Immature natural killer cell (primary cell): ENCODE data around the gene MYBPHL. TPM values are rescaled to one million over a fixed set of nuclear protein-coding genes. Genes with fewer than 3 reads are reported as not detected.

Source experiments
- DNase-seq, 3 donors: peaks; one replicate each; pipeline ENCODE4 v3.0.0; 2022; ENCODE audit warnings: mixed read lengths in 1 of 3
- H3K27ac Mint-ChIP-seq, 6 donors: one replicate each; pipeline ENCODE4 v1.8.0; 2020; ENCODE audit warnings: mixed read lengths in 6 of 6, mild to moderate bottlenecking in 5 of 6, inconsistent platforms in 4 of 6, moderate library complexity in 3 of 6
- H3K27me3 Mint-ChIP-seq, 3 donors: one replicate each; pipeline ENCODE4 v1.8.0; 2020 to 2021; ENCODE audit warnings: low read depth in 3 of 3, mild to moderate bottlenecking in 3 of 3, mixed read lengths in 3 of 3, moderate library complexity in 3 of 3, inconsistent platforms in 1 of 3
- H3K36me3 Mint-ChIP-seq, 3 donors: one replicate each; pipeline ENCODE4 v1.8.0; 2020; ENCODE audit warnings: mixed read lengths in 3 of 3, inconsistent platforms in 2 of 3, mild to moderate bottlenecking in 2 of 3
- H3K4me1 Mint-ChIP-seq, 2 donors: one replicate each; pipeline ENCODE4 v1.8.0; 2020; ENCODE audit warnings: inconsistent platforms in 2 of 2, mild to moderate bottlenecking in 2 of 2, mixed read lengths in 2 of 2, moderate library complexity in 1 of 2
- H3K4me3 Mint-ChIP-seq, 5 donors: one replicate each; pipeline ENCODE4 v1.8.0; 2020; ENCODE audit warnings: mild to moderate bottlenecking in 5 of 5, mixed read lengths in 5 of 5, inconsistent platforms in 3 of 5, moderate library complexity in 3 of 5
- H3K9me3 Mint-ChIP-seq, 6 donors: one replicate each; pipeline ENCODE4 v1.8.0; 2020; ENCODE audit warnings: mild to moderate bottlenecking in 6 of 6, mixed read lengths in 6 of 6, inconsistent platforms in 4 of 6, moderate library complexity in 3 of 6
- polyA plus RNA-seq, 3 donors: library from polyadenylated mRNA; unstranded; fragments of 300-500 nt; fragmentation: Illumina TruSeq; gene quantifications; one replicate each; pipeline ENCODE4 v1.2.3, GENCODE V29; 2021

Gene MYBPHL
- polyA plus RNA-seq, result not detected

GRCh38 chr1:109306832-109307273, at the start of gene MYBPHL:
TSS of gene MYBPHL (minus strand) at chr1:109307011. CDS start at chr1:109306991, 20 bp downstream.
- peaks cover 0 to 7% (median 5%) of the 10 kb centered on the region in 3 donors for H3K27me3 Mint-ChIP-seq
- H3K9me3 Mint-ChIP-seq, result no peaks in the 10 kb centered on the region
- H3K27ac Mint-ChIP-seq, result no peak within 1 kb of the TSS
- H3K4me3 Mint-ChIP-seq, result no peak within 1 kb of the TSS
- no peaks in the 10 kb centered on the region for H3K36me3 Mint-ChIP-seq
- H3K4me1 Mint-ChIP-seq, result no peaks in the 10 kb centered on the region
- no peak for DNase-seq

DNA sequence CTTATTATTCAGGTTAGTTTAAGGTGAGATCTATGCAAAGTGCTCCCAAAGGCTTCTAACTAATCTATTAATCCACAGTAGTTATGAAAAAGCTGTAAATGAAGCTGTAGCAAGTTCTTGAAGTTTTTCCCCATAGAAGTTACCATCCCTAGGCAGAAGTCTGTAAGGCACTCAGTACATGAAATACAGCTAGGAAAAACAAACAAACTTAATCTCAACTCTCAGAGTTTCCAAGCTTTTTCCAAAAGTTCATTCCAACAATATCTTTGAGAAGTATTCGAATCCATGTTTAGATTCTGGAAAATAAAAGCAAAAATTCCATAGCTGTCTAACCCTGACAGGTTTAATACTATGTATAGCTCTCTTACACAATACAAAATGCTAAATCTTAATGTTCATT, 49.7 kb upstream of the MYBPHL start:
- Mint-ChIP-seq H3K9me3 (no peaks in the 10 kb centered on the region), H3K4me3 (no peak overlapping the region), H3K27ac (no peak overlapping the region), H3K27me3 (peaks cover 0 to 9% (median 0%) of the 10 kb centered on the region in 3 donors), H3K4me1 (no peaks in the 10 kb centered on the region), H3K36me3 (no peaks in the 10 kb centered on the region)
- DNase-seq, result no peak

DNA sequence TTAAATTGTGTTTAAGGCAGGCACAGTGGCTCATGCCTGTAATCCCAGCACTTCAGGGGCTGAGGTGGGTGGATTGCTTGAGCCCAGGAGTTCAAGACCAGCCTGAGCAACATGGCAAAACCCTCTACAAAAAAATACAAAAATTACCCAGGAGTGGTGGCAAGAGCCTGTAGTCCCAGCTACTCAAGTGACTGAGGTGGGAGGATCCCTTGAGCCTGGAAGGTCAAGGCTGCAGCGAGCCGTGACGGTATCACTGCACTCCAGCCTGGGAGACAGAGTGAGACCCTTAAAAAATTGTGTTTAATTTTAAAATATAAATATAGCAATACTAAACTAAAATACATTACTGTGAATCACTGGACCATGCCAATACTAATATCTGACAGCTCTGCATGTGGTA, 48.1 kb upstream of the MYBPHL start:
- Mint-ChIP-seq H3K9me3 (no peaks in the 10 kb centered on the region), H3K4me3 (no peak overlapping the region), H3K4me1 (no peaks in the 10 kb centered on the region), H3K27me3 (peaks cover 0 to 7% (median 0%) of the 10 kb centered on the region in 3 donors), H3K27ac (no peak overlapping the region), H3K36me3 (no peaks in the 10 kb centered on the region)
- no peak for DNase-seq

- Mint-ChIP-seq H3K4me3 (no peak overlapping the region), H3K36me3 (no peaks in the 10 kb centered on the region), H3K9me3 (no peaks in the 10 kb centered on the region)
These were observed 44.6 kb upstream of the MYBPHL start for GRCh38 chr1:109351457-109351856.

DNA sequence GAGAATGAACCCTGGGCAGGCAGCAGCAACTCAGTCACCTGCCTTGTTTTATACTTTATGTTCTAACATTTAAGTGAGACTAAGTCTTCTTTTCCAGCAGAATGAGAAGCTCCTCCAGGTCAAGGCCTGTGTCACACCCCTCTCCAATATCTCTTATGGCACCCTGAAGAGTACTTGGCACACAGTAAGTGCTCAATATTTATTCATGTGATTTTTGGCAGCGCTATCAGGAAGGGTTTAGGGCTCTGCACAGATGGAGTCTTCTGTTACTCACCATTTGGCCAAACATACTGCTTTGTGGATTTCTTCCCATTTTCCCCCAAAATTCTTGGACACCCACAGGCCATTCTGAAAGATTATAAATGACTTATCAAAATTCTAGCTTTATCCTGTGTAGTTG, 43.8 kb upstream of the MYBPHL start:
- no peak for DNase-seq
- no peaks in the 10 kb centered on the region for H3K36me3 Mint-ChIP-seq
- no peaks in the 10 kb centered on the region for H3K9me3 Mint-ChIP-seq
- H3K4me3 Mint-ChIP-seq, result no peak overlapping the region
- no peak overlapping the region for H3K27ac Mint-ChIP-seq
- H3K4me1 Mint-ChIP-seq, result no peaks in the 10 kb centered on the region
- peaks cover 0 to 6% (median 0%) of the 10 kb centered on the region in 3 donors for H3K27me3 Mint-ChIP-seq

More at GRCh38 chr1:109351457-109351856, 44.6 kb upstream of the MYBPHL start:
- H3K27me3 Mint-ChIP-seq, result peaks cover 0 to 6% (median 0%) of the 10 kb centered on the region in 3 donors
- no peaks in the 10 kb centered on the region for H3K4me1 Mint-ChIP-seq
- no peak overlapping the region for H3K27ac Mint-ChIP-seq
- DNase-seq, result no peak

DNA sequence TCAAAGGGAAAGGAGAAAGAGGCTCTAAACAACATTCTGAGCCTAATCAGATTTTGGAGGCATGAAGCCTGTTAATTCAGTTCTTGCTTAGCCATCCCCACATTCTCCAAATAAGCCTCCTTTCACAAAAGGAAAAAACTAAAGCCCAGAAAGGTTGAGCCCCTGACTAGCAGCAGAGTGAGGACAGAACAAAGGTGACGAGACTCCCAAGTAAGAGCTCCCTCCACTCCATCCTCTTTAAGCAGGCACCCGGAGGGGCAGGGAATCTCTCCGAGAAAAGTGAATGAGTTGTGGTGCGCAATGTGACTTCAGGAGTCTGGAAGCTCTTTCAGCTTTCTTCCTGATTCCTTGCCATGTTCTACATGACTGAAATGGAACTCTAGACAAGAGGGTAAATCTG, 43.4 kb upstream of the MYBPHL start:
- Mint-ChIP-seq H3K27ac (no peak overlapping the region), H3K9me3 (no peaks in the 10 kb centered on the region), H3K4me1 (no peaks in the 10 kb centered on the region), H3K36me3 (no peaks in the 10 kb centered on the region), H3K4me3 (no peak overlapping the region), H3K27me3 (peaks cover 0 to 6% (median 0%) of the 10 kb centered on the region in 3 donors)
- DNase-seq, result no peak

DNA sequence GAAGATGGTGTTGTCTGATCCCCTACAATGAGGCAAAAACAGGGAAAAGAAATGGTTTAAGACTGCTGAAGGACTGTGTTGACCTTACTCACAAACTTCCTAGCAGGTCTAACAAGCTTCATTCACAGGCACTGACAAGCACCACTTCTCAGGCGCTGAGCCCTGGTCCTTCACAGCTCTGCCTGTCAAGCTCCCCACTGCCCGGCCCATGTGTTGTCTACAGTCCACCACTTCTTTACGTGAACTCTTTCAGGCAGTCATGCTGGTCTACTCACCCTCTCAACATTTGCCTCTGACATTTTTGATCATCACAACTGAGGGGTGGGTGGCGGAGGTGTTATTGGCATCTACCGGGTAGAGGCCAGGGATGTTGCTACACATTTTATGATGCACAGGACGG, 40.7 kb upstream of the MYBPHL start:
- H3K36me3 Mint-ChIP-seq, result no peaks in the 10 kb centered on the region
- no peak overlapping the region for H3K27ac Mint-ChIP-seq
- H3K4me3 Mint-ChIP-seq, result no peak overlapping the region
- DNase-seq, result no peak
- peaks cover 0 to 4% (median 0%) of the 10 kb centered on the region in 3 donors for H3K27me3 Mint-ChIP-seq
- H3K4me1 Mint-ChIP-seq, result no peaks in the 10 kb centered on the region
- H3K9me3 Mint-ChIP-seq, result peaks cover 0 to 1% (median 0%) of the 10 kb centered on the region in 6 donors

DNA sequence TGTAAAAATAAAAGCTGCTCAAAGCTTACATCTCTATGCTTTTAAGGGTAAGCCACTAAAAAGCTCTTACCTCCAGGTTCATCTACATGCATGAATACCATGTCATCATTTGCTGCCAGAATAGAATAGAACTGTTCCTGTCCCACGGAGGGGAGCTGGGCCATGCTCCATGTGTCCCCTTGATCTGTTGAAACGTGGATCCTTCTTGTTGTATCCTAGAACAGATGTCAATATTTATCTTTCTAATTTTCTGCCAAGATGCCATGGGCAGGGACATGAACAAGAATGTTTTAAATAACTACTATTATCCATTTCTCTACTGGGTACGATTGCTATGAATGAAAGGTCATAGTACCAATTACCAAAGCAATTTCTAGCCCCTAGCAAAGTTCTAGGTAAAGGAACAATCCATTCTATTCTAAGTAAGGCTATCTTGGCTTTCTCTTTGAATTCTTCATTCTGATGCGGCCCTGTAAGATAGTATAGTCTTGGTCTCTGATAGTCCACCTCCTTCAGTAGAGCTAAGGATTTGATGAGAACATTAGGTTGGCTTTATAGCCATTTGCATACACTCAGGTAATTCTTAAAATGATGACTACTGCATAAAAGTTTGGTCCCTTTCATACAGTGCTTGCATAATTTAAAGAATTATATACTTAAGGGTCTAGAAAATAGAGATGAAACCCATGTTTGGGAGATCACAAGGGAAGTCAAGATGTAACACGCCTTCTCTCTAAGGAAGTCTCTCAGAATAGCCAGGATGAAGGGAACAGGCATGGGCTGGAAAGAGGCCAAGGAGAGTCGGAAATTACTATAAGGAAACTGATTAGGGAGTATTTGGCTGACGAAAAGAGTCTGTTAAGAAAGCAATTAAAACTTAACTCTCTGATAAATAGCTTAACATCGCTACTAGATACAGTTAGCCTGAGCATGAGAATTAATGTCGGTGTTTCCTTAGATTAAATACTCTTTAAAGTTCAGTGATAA, 35.4 kb upstream of the MYBPHL start:
- Mint-ChIP-seq H3K27me3 (peaks cover 0 to 3% (median 0%) of the 10 kb centered on the region in 3 donors), H3K4me1 (no peaks in the 10 kb centered on the region), H3K9me3 (peaks cover 0 to 1% (median 0%) of the 10 kb centered on the region in 6 donors), H3K36me3 (no peaks in the 10 kb centered on the region), H3K27ac (no peak overlapping the region), H3K4me3 (no peak overlapping the region)
- no peak for DNase-seq

DNA sequence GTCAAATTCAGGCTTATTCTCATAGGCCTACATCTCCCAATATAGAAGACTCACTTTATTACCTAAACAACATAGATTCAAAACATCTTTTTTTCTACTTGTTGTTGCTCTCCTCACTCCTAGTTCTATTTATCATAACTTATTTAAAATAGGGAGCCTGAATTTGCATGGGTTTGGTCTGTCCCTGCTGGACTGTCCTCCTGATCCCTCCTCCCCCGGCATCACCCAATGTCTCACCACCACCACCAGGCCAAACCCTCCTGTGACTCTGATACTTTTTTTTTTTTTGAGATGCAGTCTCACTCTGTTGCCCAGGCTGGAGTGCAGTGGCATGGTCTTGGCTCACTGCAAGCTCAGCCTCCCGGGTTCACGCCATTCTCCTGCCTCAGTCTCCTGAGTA, 31.8 kb upstream of the MYBPHL start:
- DNase-seq, result no peak
- Mint-ChIP-seq H3K9me3 (no peaks in the 10 kb centered on the region), H3K4me3 (no peak overlapping the region), H3K36me3 (no peaks in the 10 kb centered on the region), H3K27ac (no peak overlapping the region), H3K27me3 (peaks cover 0 to 1% (median 0%) of the 10 kb centered on the region in 3 donors), H3K4me1 (no peaks in the 10 kb centered on the region)

DNA sequence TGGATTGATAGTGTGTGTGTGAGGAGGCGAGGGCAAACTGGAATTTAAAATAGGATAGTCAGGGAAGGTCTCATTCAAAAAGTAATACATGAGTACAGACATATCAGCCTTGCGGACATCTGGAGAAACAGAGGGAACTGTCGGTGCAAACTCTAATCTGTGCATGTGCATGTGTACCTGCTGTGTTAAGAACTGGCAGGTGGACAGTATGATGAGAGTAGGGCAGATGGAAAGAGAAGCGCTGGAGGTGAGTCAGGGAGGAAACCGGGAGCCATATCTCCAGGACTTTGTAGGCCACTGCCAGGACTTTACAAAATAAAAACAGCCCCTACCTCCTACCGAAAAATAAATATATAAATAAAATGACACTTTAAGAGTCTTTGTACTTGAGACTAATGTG, 31.3 kb upstream of the MYBPHL start:
- no peak for DNase-seq

DNA sequence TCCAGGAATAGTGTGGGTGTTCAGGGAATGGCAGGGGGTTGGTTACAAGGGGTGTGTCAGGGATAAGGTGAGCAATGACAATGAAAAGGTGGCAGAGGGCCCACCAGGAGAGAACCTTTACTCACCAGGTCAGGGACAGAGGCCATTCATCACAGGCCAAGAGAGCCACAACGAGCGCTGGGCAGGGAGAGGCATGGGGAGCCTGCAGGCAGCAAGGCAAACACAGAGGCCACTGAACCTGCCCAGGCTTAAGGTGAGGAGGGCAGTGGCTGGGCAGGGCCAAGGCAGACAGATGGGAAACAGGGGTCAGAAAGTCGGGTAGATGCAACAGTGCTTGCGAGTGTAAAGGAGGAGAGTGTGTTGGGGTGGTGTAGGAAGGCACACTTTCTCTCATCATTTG, 28.3 kb upstream of the MYBPHL start:
- Mint-ChIP-seq H3K4me3 (no peak overlapping the region), H3K36me3 (peaks cover 12 to 16% (median 15%) of the 10 kb centered on the region in 3 donors), H3K4me1 (no peaks in the 10 kb centered on the region), H3K27me3 (peaks cover 0 to 5% (median 0%) of the 10 kb centered on the region in 3 donors), H3K27ac (no peak overlapping the region), H3K9me3 (peaks cover 5 to 19% (median 16%) of the 10 kb centered on the region in 6 donors)
- no peak for DNase-seq

More for the DNA sequence above, 31.3 kb upstream of the MYBPHL start:
- H3K27me3 Mint-ChIP-seq, result peaks cover 0 to 1% (median 0%) of the 10 kb centered on the region in 3 donors
- no peak overlapping the region for H3K4me3 Mint-ChIP-seq
- H3K27ac Mint-ChIP-seq, result no peak overlapping the region
- H3K9me3 Mint-ChIP-seq, result no peaks in the 10 kb centered on the region
- peaks cover 0 to 4% (median 0%) of the 10 kb centered on the region in 3 donors for H3K36me3 Mint-ChIP-seq
- no peaks in the 10 kb centered on the region for H3K4me1 Mint-ChIP-seq

- DNase-seq, result no peak
- Mint-ChIP-seq H3K36me3 (peaks cover 12 to 16% (median 15%) of the 10 kb centered on the region in 3 donors), H3K9me3 (peaks cover 5 to 23% (median 17%) of the 10 kb centered on the region in 6 donors), H3K27me3 (peaks cover 0 to 6% (median 4%) of the 10 kb centered on the region in 3 donors), H3K27ac (no peak overlapping the region), H3K4me1 (no peaks in the 10 kb centered on the region), H3K4me3 (no peak overlapping the region)
These were observed 24.3 kb upstream of the MYBPHL start for GRCh38 chr1:109331113-109331512.

DNA sequence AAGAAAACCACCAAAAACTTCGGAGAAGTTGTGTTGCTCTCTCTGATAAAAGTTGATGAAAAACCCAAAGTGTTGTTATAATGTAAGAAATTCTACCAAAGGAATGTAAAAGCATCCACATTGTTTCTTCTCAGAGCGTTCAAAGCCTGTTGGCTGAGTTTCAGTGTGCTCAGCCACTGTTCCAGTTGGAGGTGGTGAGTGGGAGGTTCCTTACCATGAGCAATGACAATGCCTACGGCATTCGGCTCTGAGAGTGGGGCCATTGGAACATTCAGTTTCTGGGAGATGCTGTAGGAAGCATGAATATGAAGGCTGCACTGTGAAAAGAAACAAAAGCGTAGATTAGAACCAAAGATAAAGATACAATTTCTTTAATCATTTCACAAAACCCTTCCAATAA, 20.5 kb upstream of the MYBPHL start:
- peaks cover 9 to 15% (median 11%) of the 10 kb centered on the region in 3 donors for H3K36me3 Mint-ChIP-seq

GRCh38 chr1:109322974-109323373, 16.2 kb upstream of the MYBPHL start:
- H3K4me1 Mint-ChIP-seq, result no peaks in the 10 kb centered on the region
- no peak for DNase-seq
- peaks cover 0 to 1% (median 0%) of the 10 kb centered on the region in 6 donors for H3K9me3 Mint-ChIP-seq
- H3K27ac Mint-ChIP-seq, result no peak overlapping the region
- H3K36me3 Mint-ChIP-seq, result no peaks in the 10 kb centered on the region
- H3K4me3 Mint-ChIP-seq, result no peak overlapping the region
- peaks cover 2 to 9% (median 4%) of the 10 kb centered on the region in 3 donors for H3K27me3 Mint-ChIP-seq

More for the DNA sequence above, 20.5 kb upstream of the MYBPHL start:
- Mint-ChIP-seq H3K9me3 (peaks cover 5 to 23% (median 17%) of the 10 kb centered on the region in 6 donors), H3K4me1 (no peaks in the 10 kb centered on the region), H3K27ac (no peak overlapping the region), H3K27me3 (peaks cover 2 to 9% (median 4%) of the 10 kb centered on the region in 3 donors), H3K4me3 (no peak overlapping the region)
- no peak for DNase-seq
